Measurements from ENCODE around the gene FANK1.
"Not testable (repeated sequence)": the region's sequence is repeated elsewhere in the genome, so short reads cannot be mapped to it uniquely, and the experiment has no call there.

FANK1 gene

GRCh38 chr10:126043389-126043788 lies 147.0 kb downstream of the FANK1 start:
- Mint-ChIP-seq H3K27ac (no peak overlapping the region), H3K27me3 (peaks cover 2% of the 10 kb centered on the region), H3K36me3 (no peaks in the 10 kb centered on the region), H3K9me3 (no peaks in the 10 kb centered on the region), H3K4me1 (peaks cover 16% of the 10 kb centered on the region), H3K4me3 (no peak overlapping the region)

- no peak overlapping the region for H3K27ac Mint-ChIP-seq
- no peaks in the 10 kb centered on the region for H3K36me3 Mint-ChIP-seq
- no peak overlapping the region for H3K4me3 Mint-ChIP-seq
Observed at GRCh38 chr10:126045861-126046260, 149.5 kb downstream of the FANK1 start.

GRCh38 chr10:126046831-126047230 lies 150.5 kb downstream of the FANK1 start:
- Mint-ChIP-seq H3K27me3 (no peaks in the 10 kb centered on the region), H3K4me1 (peaks cover 8% of the 10 kb centered on the region), H3K36me3 (no peaks in the 10 kb centered on the region), H3K27ac (no peak overlapping the region), H3K4me3 (no peak overlapping the region), H3K9me3 (no peaks in the 10 kb centered on the region)

More at GRCh38 chr10:126045861-126046260, 149.5 kb downstream of the FANK1 start:
- Mint-ChIP-seq H3K27me3 (no peaks in the 10 kb centered on the region), H3K9me3 (no peaks in the 10 kb centered on the region), H3K4me1 (peaks cover 16% of the 10 kb centered on the region)

GRCh38 chr10:126047749-126048148 lies 151.4 kb downstream of the FANK1 start:
- H3K36me3 Mint-ChIP-seq, H3K27me3 Mint-ChIP-seq, H3K27ac Mint-ChIP-seq, H3K4me3 Mint-ChIP-seq, H3K9me3 Mint-ChIP-seq, H3K4me1 Mint-ChIP-seq: not testable (repeated sequence)

DNA sequence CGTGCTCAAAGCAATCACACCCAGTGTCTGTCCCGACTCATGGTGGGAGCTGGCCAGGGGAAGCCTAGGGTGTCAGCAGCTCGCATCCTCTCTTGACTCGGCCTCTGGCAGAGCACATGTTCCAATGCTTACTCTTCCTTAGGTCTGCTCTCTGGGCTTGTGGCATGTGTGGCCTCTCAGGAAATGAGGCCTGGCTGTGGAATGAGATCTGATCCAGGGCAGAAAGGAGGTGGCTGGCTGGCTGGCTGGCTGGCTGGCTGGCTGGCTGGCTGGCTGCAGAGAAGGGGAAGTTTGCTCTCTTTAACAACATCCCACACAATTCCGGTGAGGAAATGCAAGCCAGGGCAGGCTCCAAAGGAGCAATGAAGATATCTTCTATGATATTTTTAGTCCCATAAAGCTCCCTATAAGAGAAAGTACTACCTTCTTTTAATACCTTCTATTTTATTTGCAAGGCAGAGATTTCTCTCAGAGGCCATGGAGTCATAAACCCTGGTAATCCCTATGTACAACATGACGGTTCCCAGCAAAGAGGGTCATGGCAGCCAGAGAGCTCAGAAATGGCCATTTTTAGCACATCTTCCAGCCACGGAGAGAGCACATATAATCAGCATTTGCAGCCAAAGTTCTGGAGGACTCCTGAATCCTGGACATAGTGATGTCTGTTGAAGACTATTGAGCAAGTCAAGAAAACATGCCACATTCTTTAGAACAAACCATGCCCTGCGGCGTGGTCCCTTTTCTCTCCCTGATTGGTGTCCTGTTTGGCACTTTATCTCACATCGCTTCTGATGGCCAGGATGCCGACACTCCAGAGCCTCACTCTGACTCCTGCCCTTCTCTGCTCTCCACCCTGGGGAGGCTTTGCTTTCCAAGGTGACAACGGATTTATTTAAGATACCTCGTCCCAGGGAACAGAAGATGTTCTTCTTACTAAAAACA lies 153.7 kb downstream of the FANK1 start:
- H3K9me3 Mint-ChIP-seq, result no peaks in the 10 kb centered on the region
- no peaks in the 10 kb centered on the region for H3K27me3 Mint-ChIP-seq
- H3K36me3 Mint-ChIP-seq, result no peaks in the 10 kb centered on the region
- H3K4me1 Mint-ChIP-seq, result no peaks in the 10 kb centered on the region
- no peak overlapping the region for H3K4me3 Mint-ChIP-seq
- H3K27ac Mint-ChIP-seq, result no peak overlapping the region

DNA sequence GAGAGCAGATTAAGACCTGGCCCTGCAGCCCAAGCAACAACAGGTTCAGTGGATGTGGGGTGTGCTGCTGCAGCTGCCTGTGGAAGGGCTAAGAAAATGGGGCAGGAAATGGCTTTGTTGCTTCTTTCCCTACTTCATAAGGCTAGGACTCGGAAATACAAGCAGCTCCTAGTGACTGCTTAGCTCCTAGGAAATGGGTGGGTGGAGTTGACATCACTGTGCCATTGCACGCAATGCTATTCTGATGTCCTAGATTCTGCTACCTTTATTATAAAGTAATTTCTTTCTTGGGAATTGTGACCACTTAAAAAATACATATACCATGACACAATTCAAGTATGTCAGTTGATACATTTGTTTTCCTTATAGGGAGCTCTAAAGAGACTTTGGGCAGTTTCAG lies 155.8 kb downstream of the FANK1 start:
- Mint-ChIP-seq H3K27ac (no peak overlapping the region), H3K36me3 (no peaks in the 10 kb centered on the region), H3K9me3 (no peaks in the 10 kb centered on the region), H3K4me3 (no peak overlapping the region), H3K27me3 (no peaks in the 10 kb centered on the region), H3K4me1 (no peaks in the 10 kb centered on the region)

DNA sequence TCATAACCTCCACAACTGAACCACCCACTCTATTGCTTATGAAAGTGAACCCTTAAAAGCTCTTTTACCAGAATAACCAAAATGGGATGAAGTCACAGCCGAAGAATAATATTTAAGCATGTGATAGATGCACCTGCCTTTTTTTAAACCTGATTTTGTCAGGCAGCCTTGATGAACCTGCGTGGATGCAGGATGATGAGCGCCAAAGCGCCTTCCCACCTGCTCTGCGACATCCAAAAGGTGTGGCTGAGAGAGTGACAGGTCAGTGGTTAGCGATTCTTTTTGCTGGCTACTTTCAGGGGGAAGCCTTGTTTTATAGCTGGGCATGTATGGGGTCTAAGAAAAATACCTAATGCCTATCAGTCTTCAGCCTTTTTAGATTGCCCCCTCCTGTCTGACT lies 157.8 kb downstream of the FANK1 start:
- Mint-ChIP-seq H3K4me3 (no peak overlapping the region), H3K27me3 (peaks cover under 1% of the 10 kb centered on the region), H3K4me1 (no peaks in the 10 kb centered on the region), H3K36me3 (no peaks in the 10 kb centered on the region), H3K9me3 (no peaks in the 10 kb centered on the region), H3K27ac (no peak overlapping the region)

GRCh38 chr10:126057494-126057893 lies 161.1 kb downstream of the FANK1 start:
- H3K27me3 Mint-ChIP-seq, result peaks cover 3% of the 10 kb centered on the region
- no peaks in the 10 kb centered on the region for H3K9me3 Mint-ChIP-seq
- no peaks in the 10 kb centered on the region for H3K4me1 Mint-ChIP-seq
- no peaks in the 10 kb centered on the region for H3K36me3 Mint-ChIP-seq
- no peak overlapping the region for H3K27ac Mint-ChIP-seq
- H3K4me3 Mint-ChIP-seq, result no peak overlapping the region

GRCh38 chr10:126058104-126058503 lies 161.7 kb downstream of the FANK1 start:
- H3K9me3 Mint-ChIP-seq, result no peaks in the 10 kb centered on the region
- H3K27me3 Mint-ChIP-seq, result peaks cover 3% of the 10 kb centered on the region
- H3K4me3 Mint-ChIP-seq, result no peak overlapping the region
- H3K4me1 Mint-ChIP-seq, result no peaks in the 10 kb centered on the region
- H3K27ac Mint-ChIP-seq, result no peak overlapping the region
- H3K36me3 Mint-ChIP-seq, result no peaks in the 10 kb centered on the region

- Mint-ChIP-seq H3K27me3 (peaks cover 3% of the 10 kb centered on the region), H3K27ac (no peak overlapping the region)
Observed at GRCh38 chr10:126058507-126058906, 162.1 kb downstream of the FANK1 start.

More at GRCh38 chr10:126058507-126058906, 162.1 kb downstream of the FANK1 start:
- Mint-ChIP-seq H3K4me3 (no peak overlapping the region), H3K4me1 (no peaks in the 10 kb centered on the region), H3K36me3 (no peaks in the 10 kb centered on the region), H3K9me3 (no peaks in the 10 kb centered on the region)
